ENCODE measurements around the gene SDK2. TPM values are rescaled to one million over a fixed set of nuclear protein-coding genes. Genes with fewer than 3 reads are reported as not detected.

SDK2 gene
- total and polyA plus RNA-seq, 9 of the 15 experiments (the other 6 are each of a cell fraction or from before 2014, with no cell fraction given) = 0.04 TPM; not detected in 8

GRCh38 chr17:73647301-73647695 lies 3.1 kb upstream of the SDK2 start:
- WGBS (ENCODE audit: insufficient coverage, low coverage, missing lambda C conversion rate) = under 1% methylated on average over 12 of the region's 12 CpGs
- no peak overlapping the region for H3K4me2 ChIP-seq (ENCODE audit: insufficient read depth, low read length)
- FAIRE-seq = no peak
- in situ Hi-C loops (cut with MboI) = no loop called here
- DNase-seq (ENCODE audit: extremely low read depth in 1 of 4, low spot score in 3 of 4) = no peak
- ChIA-PET POLR2A (no interaction called here), CTCF (ENCODE audit: low intra/inter-chr PET ratio) (no interaction called here)
- no peak overlapping the region for H3K27ac ChIP-seq (ENCODE audit: extremely low read depth, low read depth, low read length)
- no peaks in the 10 kb centered on the region for H3K9me3 ChIP-seq (replicated peaks; ENCODE audit: control insufficient read depth, insufficient read depth, low read depth, low read length)
- H3K4me3 ChIP-seq = no peak overlapping the region
- H3K4me1 ChIP-seq (replicated peaks in 1 of 2; ENCODE audit: control insufficient read depth in 2 of 2, insufficient read depth in 2 of 2, low read length in 2 of 2) = peaks cover 0 to 8% of the 10 kb centered on the region in 2 experiments; a peak in 1 of 5 replicates
- H3K36me3 ChIP-seq (ENCODE audit: control insufficient read depth, insufficient read depth, low read length) = no peaks in the 10 kb centered on the region
- H4K20me1 ChIP-seq (replicated peaks; ENCODE audit: control insufficient read depth, insufficient read depth, low read length) = no peaks in the 10 kb centered on the region; the same call in 1 of the 2 replicates
- BruUV-seq (replicated peaks) = no TSS peak
- no peaks in the 10 kb centered on the region for H3K79me2 ChIP-seq (ENCODE audit: control insufficient read depth, insufficient read depth, low read length)
- intact Hi-C loops (cut with micrococcal nuclease) = no loop called here
- ATAC-seq = no peak
- no peak overlapping the region for H2AFZ ChIP-seq (ENCODE audit: low read depth, low read length)
- no peak for TF ChIP-seq PRMT5 (CRISPR knock-in tag; IDR thresholded peaks at IDR 0.05)
- no peak for TF ChIP-seq ZC3H4 (CRISPR knock-in tag; IDR thresholded peaks at IDR 0.05; ENCODE audit: borderline replicate concordance)
- TF ChIP-seq HDAC2 (IDR thresholded peaks at IDR 0.05) = no peak
- no peak for TF ChIP-seq ZFP1 (CRISPR knock-in tag; IDR thresholded peaks at IDR 0.05)
- TF ChIP-seq MAFK (IDR thresholded peaks at IDR 0.05; ENCODE audit: low read length) = no peak
- TF ChIP-seq ZNF407 (IDR thresholded peaks at IDR 0.05; ENCODE audit: low read depth) = no peak
- no peak for TF ChIP-seq ZNF165 (CRISPR knock-in tag; IDR thresholded peaks at IDR 0.05; ENCODE audit: borderline replicate concordance)
- no peak for TF ChIP-seq POLR3G (IDR thresholded peaks at IDR 0.05; ENCODE audit: extremely low read depth, insufficient read length, insufficient replicate concordance)
- H3K9me1 ChIP-seq (ENCODE audit: control insufficient read depth, insufficient read depth, low read length) = no peaks in the 10 kb centered on the region
- peaks cover 0 to 12% of the 10 kb centered on the region in 2 experiments; a peak in 2 of 5 replicates for H3K27me3 ChIP-seq (ENCODE audit: control insufficient read depth in 2 of 2, insufficient read depth in 2 of 2, low read length in 2 of 2)
- no peak overlapping the region for H3K9ac ChIP-seq (ENCODE audit: insufficient read depth in 1 of 2, low read depth in 2 of 2, low read length in 2 of 2)

Data from K562 (cell line).